NCI-H1417 treated with DMSO at 0.1 percent for 48 hours (cell line): Measurements from ENCODE around the gene MBD5.
A peak's percentile ranks its signal among the peaks of the same experiment; 100 is the strongest.

Source experiments
- DNase-seq: peaks from one replicate; lab custom pipeline; 2025; lab: John Stamatoyannopoulos, UW

MBD5 gene

GRCh38 chr2:148475626-148476025, 454.7 kb downstream of the MBD5 start:
- DNase-seq, result no peak

- no peak for DNase-seq
These were observed 458.5 kb downstream of the MBD5 start for GRCh38 chr2:148479398-148479797.

- no peak for DNase-seq
These were observed 462.8 kb downstream of the MBD5 start for GRCh38 chr2:148483665-148484064.

- no peak for DNase-seq
These were observed 463.2 kb downstream of the MBD5 start for GRCh38 chr2:148484066-148484465.

- no peak for DNase-seq
These were observed 465.8 kb downstream of the MBD5 start for GRCh38 chr2:148486655-148487054.

- DNase-seq, result no peak
These were observed 466.5 kb downstream of the MBD5 start for GRCh38 chr2:148487439-148487838.

GRCh38 chr2:148490840-148491439, 470.0 kb downstream of the MBD5 start:
- DNase-seq, result no peak

GRCh38 chr2:148493822-148494563, 473.1 kb downstream of the MBD5 start:
- DNase-seq, result no peak

- DNase-seq, result no peak
These were observed 474.7 kb downstream of the MBD5 start for GRCh38 chr2:148495586-148495985.

GRCh38 chr2:148501545-148501944, 480.7 kb downstream of the MBD5 start:
- no peak for DNase-seq

- no peak for DNase-seq
These were observed 482.6 kb downstream of the MBD5 start for GRCh38 chr2:148503516-148503915.

GRCh38 chr2:148507970-148508369, 487.1 kb downstream of the MBD5 start:
- DNase-seq, result no peak

- DNase-seq, result no peak
These were observed 488.0 kb downstream of the MBD5 start for GRCh38 chr2:148508878-148509287.

- DNase-seq, result no peak
These were observed 488.5 kb downstream of the MBD5 start for GRCh38 chr2:148509288-148509902.

GRCh38 chr2:148511883-148512282, 491.0 kb downstream of the MBD5 start:
- DNase-seq, result no peak

GRCh38 chr2:148512501-148512900, 491.6 kb downstream of the MBD5 start:
- no peak for DNase-seq

- no peak for DNase-seq
These were observed 492.5 kb downstream of the MBD5 start for GRCh38 chr2:148513427-148513826.

- DNase-seq, result no peak
These were observed 494.2 kb downstream of the MBD5 start for GRCh38 chr2:148515120-148515519.

GRCh38 chr2:148515976-148516375, 495.1 kb downstream of the MBD5 start:
- DNase-seq, result no peak

GRCh38 chr2:148517296-148517695, 496.4 kb downstream of the MBD5 start:
- DNase-seq, result no peak

GRCh38 chr2:148517822-148518221, 496.9 kb downstream of the MBD5 start:
- no peak for DNase-seq

- peak; percentile 76 for DNase-seq
These were observed 498.1 kb downstream of the MBD5 start for GRCh38 chr2:148519013-148519412.

- DNase-seq, result no peak
These were observed 500.3 kb downstream of the MBD5 start for GRCh38 chr2:148521181-148521580.
